ENCODE results near the gene SENP3.

The SENP3 gene

DNA sequence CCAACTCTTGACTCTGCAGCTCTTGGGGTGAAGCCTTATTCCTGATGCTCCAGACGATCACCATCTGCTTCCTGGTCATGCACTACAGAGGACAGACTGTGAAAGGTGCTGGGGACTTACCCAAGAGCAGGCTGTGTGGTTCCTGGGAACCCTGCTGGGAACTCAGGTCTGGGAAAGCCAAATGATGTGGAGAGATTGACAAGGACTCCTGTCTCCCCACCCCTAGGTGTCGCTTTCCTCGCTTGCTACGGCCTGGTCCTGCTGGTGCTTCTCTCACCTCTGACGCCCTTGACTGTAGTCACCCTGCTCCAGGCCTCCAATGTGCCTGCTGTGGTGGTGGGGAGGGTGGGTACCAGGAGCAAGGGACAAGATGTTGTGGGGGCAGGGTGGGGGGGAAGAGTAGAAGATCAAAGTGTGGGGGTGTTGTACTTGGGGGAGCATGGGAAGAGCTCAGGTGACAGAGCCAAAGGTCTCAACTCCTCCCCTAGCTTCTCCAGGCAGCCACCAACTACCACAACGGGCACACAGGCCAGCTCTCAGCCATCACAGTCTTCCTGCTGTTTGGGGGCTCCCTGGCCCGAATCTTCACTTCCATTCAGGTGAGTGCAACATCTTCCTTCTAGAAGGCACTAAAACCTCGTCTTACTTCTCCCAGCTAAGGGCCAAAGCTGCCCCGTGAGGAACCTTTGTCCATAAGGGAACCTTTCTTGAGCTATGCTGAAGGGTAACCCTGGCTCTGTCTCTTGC, 25.1 kb downstream of the SENP3 start:
- Histone ChIP-seq H3K4me3 (replicated peaks; ENCODE audit: low read depth, low read length) (no peak overlapping the region), H3K27me3 (replicated peaks; ENCODE audit: control insufficient read depth, insufficient read depth, low read length) (no peaks in the 10 kb centered on the region), H3K36me3 (ENCODE audit: control insufficient read depth, insufficient read depth, low read length) (peaks cover 21% of the 10 kb centered on the region)
- TF ChIP-seq, protein P1, sequence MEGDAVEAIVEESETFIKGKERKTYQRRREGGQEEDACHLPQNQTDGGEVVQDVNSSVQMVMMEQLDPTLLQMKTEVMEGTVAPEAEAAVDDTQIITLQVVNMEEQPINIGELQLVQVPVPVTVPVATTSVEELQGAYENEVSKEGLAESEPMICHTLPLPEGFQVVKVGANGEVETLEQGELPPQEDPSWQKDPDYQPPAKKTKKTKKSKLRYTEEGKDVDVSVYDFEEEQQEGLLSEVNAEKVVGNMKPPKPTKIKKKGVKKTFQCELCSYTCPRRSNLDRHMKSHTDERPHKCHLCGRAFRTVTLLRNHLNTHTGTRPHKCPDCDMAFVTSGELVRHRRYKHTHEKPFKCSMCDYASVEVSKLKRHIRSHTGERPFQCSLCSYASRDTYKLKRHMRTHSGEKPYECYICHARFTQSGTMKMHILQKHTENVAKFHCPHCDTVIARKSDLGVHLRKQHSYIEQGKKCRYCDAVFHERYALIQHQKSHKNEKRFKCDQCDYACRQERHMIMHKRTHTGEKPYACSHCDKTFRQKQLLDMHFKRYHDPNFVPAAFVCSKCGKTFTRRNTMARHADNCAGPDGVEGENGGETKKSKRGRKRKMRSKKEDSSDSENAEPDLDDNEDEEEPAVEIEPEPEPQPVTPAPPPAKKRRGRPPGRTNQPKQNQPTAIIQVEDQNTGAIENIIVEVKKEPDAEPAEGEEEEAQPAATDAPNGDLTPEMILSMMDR (IDR thresholded peaks at IDR 0.05; ENCODE audit: insufficient read depth, low read length, poor library complexity, severe bottlenecking), result peak; percentile 22
- DNase-seq (ENCODE audit: extremely low read depth, insufficient read length), result no peak

DNA sequence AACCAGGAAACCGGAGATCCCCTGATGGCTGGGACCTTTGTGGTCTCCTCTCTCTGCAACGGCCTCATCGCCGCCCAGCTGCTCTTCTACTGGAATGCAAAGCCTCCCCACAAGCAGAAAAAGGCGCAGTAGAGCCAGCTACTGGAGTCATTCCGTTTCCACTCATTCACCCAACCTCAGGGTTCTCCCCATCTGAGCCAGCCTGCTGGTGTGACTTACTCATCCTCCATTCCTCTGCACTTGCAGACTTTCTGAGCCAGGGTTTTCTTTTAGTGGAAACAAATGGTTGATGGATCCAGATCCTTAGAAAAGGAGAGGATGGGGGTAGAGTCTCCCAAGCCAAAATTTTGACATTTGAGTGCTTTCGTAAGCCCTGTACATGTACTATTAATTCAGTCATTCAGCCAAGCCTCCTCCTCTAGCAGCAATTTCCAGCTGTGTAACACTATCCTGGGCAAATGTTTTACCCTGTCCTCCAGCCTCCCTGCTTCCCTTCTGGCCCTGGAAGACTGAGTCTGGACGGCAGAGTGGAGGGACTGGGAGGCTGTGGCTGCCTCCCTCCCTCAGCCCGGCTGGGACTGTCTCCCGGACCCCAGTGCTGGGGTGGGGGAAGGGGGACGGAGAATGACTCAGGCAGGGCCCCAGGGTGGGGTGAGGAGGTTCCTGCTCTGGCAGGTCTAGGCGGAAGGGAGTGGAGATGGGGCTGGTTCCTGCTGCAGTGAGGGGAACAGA, 25.9 kb downstream of the SENP3 start:
- H3K27me3 ChIP-seq (replicated peaks; ENCODE audit: control insufficient read depth, insufficient read depth, low read length), result no peaks in the 10 kb centered on the region

DNA sequence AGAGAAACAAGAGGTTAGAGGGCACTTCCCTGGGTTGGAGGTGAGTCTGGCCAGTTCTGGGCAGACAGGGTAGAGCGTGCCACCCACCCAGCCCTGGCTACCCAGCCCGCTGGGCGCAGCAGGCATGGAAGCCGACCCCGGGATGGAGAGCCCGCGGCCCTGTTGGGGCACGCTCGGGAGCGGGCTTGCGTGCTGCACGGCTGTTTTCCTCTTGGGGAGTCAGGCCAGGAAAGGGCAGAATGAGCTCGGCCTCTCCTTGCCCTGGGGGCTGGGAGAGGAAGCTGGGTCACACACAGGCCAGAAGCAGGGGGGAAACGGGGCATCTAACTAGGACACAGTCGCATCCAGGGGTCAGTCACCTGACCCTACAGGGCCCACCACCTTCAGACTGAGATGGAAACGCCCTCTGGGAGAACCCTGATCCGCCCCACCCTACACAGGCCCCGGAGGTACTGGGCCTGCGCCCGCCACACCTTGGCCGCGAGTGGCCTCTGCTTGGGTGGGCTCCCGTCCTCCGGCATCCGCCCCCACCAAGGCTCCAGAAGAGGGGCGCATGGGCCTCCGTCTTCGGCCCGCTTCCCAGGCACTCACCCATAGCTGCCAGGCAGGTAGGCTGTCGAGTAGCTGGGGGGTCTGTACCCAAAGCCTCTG, 27.0 kb downstream of the SENP3 start:
- H3K27me3 ChIP-seq (replicated peaks; ENCODE audit: control insufficient read depth, insufficient read depth, low read length), result no peaks in the 10 kb centered on the region
- TF ChIP-seq, protein P1 (IDR thresholded peaks at IDR 0.05; ENCODE audit: insufficient read depth, low read length, poor library complexity, severe bottlenecking), result no peak
- H3K36me3 ChIP-seq (ENCODE audit: control insufficient read depth, insufficient read depth, low read length), result peaks cover 29% of the 10 kb centered on the region
- DNase-seq (ENCODE audit: extremely low read depth, insufficient read length), result no peak
- no peak overlapping the region for H3K4me3 ChIP-seq (replicated peaks; ENCODE audit: low read depth, low read length)

More for the DNA sequence above, 25.9 kb downstream of the SENP3 start:
- no peak overlapping the region for H3K4me3 ChIP-seq (replicated peaks; ENCODE audit: low read depth, low read length)
- peaks cover 23% of the 10 kb centered on the region for H3K36me3 ChIP-seq (ENCODE audit: control insufficient read depth, insufficient read depth, low read length)
- TF ChIP-seq, protein P1 (IDR thresholded peaks at IDR 0.05; ENCODE audit: insufficient read depth, low read length, poor library complexity, severe bottlenecking), result no peak
- DNase-seq (ENCODE audit: extremely low read depth, insufficient read length), result no peak

GRCh38 chr17:7589204-7589868, 27.6 kb downstream of the SENP3 start:
- Histone ChIP-seq H3K36me3 (ENCODE audit: control insufficient read depth, insufficient read depth, low read length) (peaks cover 34% of the 10 kb centered on the region), H3K27me3 (replicated peaks; ENCODE audit: control insufficient read depth, insufficient read depth, low read length) (no peaks in the 10 kb centered on the region), H3K4me3 (replicated peaks; ENCODE audit: low read depth, low read length) (no peak overlapping the region)
- TF ChIP-seq, protein P1 (IDR thresholded peaks at IDR 0.05; ENCODE audit: insufficient read depth, low read length, poor library complexity, severe bottlenecking), result peak; percentile 86
- DNase-seq (ENCODE audit: extremely low read depth, insufficient read length), result peak; percentile 66

GRCh38 chr17:7589891-7590691, 28.4 kb downstream of the SENP3 start, which contains the start of gene SOX15:
SOX15 (minus strand) TSS chr17:7590094; CDS start chr17:7589676, 418 bp downstream.
- Histone ChIP-seq H3K27me3 (replicated peaks; ENCODE audit: control insufficient read depth, insufficient read depth, low read length) (no peaks in the 10 kb centered on the region), H3K36me3 (ENCODE audit: control insufficient read depth, insufficient read depth, low read length) (peaks cover 34% of the 10 kb centered on the region), H3K4me3 (replicated peaks; ENCODE audit: low read depth, low read length) (no peak within 1 kb of the TSS)
- no peak for DNase-seq (ENCODE audit: extremely low read depth, insufficient read length)
- TF ChIP-seq, protein P1 (IDR thresholded peaks at IDR 0.05; ENCODE audit: insufficient read depth, low read length, poor library complexity, severe bottlenecking), result no peak
